GM12865 (cell line): ENCODE data around the gene TXN2.

Experiments used
- DNase-seq: peaks from one replicate; pipeline ENCODE4 v3.0.0; 2010; ENCODE audit warnings: low read depth
- H3K4me3 ChIP-seq: 2 replicates; pipeline ENCODE4 v1.5.1; 2011; ENCODE audit warnings: mild to moderate bottlenecking, low read depth, low read length, control low read depth
- CTCF ChIP-seq: IDR thresholded peaks from 2 replicates; pipeline ENCODE4 v1.5.1; 2011; ENCODE audit warnings: low read length, control low read depth, low read depth, inconsistent platforms; ENCODE audit not compliant: insufficient read depth; ENCODE audit errors: missing control alignments

The TXN2 gene

GRCh38 chr22:36417281-36417686 lies 64.2 kb downstream of the TXN2 start:
- H3K4me3 ChIP-seq, result no peak overlapping the region
- TF ChIP-seq CTCF, result no peak
- DNase-seq, result peak; percentile 68
